Neural cell (in vitro differentiated cells): Measurements from ENCODE around the gene POGZ. TPM values are rescaled to one million over a fixed set of nuclear protein-coding genes. Genes with fewer than 3 reads are reported as not detected.

Experiments
- H2AFZ ChIP-seq: fragments of 200-600, 300-800 bp; sonication (generic), shearing (Covaris generic); 2 replicates; pipeline ENCODE4 v1.6.0; 2014; ENCODE audit warnings: low read depth, mild to moderate bottlenecking, antibody characterized with exemption, low read length, moderate library complexity
- H3F3A ChIP-seq: fragments of 200-600 bp; shearing (Covaris generic); 2 replicates; pipeline ENCODE4 v1.6.1; 2016; ENCODE audit warnings: mild to moderate bottlenecking, moderate library complexity, mixed read lengths, antibody characterized with exemption, low read length; ENCODE audit not compliant: insufficient read depth, poor library complexity, severe bottlenecking
- H3K27ac ChIP-seq: fragments of 200-600, 300-800 bp; sonication (generic), shearing (Covaris generic); 2 replicates; pipeline ENCODE4 v1.5.1; 2014; ENCODE audit warnings: mild to moderate bottlenecking, low read length, moderate library complexity
- H3K27me3 ChIP-seq: fragments of 300-800, 200-600 bp; sonication (generic), shearing (Covaris generic); 2 replicates; pipeline ENCODE4 v1.6.0; 2014; ENCODE audit warnings: mild to moderate bottlenecking, low read depth, low read length, moderate library complexity; ENCODE audit not compliant: insufficient read depth
- H3K36me3 ChIP-seq: fragments of 300-800, 200-600 bp; sonication (generic), shearing (Covaris generic); 2 replicates; pipeline ENCODE4 v1.5.1; 2014; ENCODE audit warnings: mild to moderate bottlenecking, antibody characterized with exemption, low read length, moderate library complexity; ENCODE audit not compliant: insufficient read depth
- H3K4me2 ChIP-seq: fragments of 300-800, 200-600 bp; sonication (generic), shearing (Covaris generic); 2 replicates; pipeline ENCODE4 v1.6.0; 2014; ENCODE audit warnings: mild to moderate bottlenecking, low read length
- H3K4me3 ChIP-seq: fragments of 300-800, 200-600 bp; sonication (generic), shearing (Covaris generic); 2 replicates; pipeline ENCODE4 v1.5.1; 2014; ENCODE audit warnings: mild to moderate bottlenecking, low read length, moderate library complexity
- H3K79me2 ChIP-seq: fragments of 200-600 bp; shearing (Covaris generic); replicated peaks from 2 replicates; pipeline ENCODE4 v1.6.0; 2014; ENCODE audit warnings: mild to moderate bottlenecking, low read length, moderate library complexity; ENCODE audit not compliant: insufficient read depth
- H3K9ac ChIP-seq: fragments of 300-800, 200-600 bp; sonication (generic), shearing (Covaris generic); 2 replicates; pipeline ENCODE4 v1.6.1; 2016; ENCODE audit warnings: mild to moderate bottlenecking, low read length, mixed read lengths
- H3K9me2 ChIP-seq: fragments of 200-600 bp; shearing (Covaris generic); 2 replicates; pipeline ENCODE4 v1.6.1; 2016; ENCODE audit warnings: mild to moderate bottlenecking, low read length, mixed read lengths; ENCODE audit not compliant: insufficient read depth
- H3K9me3 ChIP-seq: fragments of 200-600, 300-800 bp; sonication (generic), shearing (Covaris generic); 2 replicates; pipeline ENCODE4 v1.6.1; 2016; ENCODE audit warnings: mild to moderate bottlenecking, mixed run types, low read length, moderate library complexity, mixed read lengths
- H4K20me1 ChIP-seq: fragments of 200-600 bp; shearing (Covaris generic); 2 replicates; pipeline ENCODE4 v1.6.1; 2016; ENCODE audit warnings: mild to moderate bottlenecking, mixed run types; ENCODE audit not compliant: insufficient read depth
- CTCF ChIP-seq: fragments of 450-650 bp; IDR thresholded peaks from 2 replicates; pipeline ENCODE4 v1.5.1; 2014; ENCODE audit warnings: antibody characterized with exemption, mild to moderate bottlenecking, moderate library complexity; ENCODE audit not compliant: poor library complexity, severe bottlenecking
- EP300 ChIP-seq: fragments of 450-650 bp; conservative IDR thresholded peaks from 2 replicates; pipeline ENCODE4 v1.6.1; 2014; ENCODE audit warnings: antibody characterized with exemption, mild to moderate bottlenecking, moderate library complexity; ENCODE audit not compliant: poor library complexity, severe bottlenecking
- MXI1 ChIP-seq: fragments of 450-650 bp; conservative IDR thresholded peaks from 2 replicates; pipeline ENCODE4 v1.6.1; 2014; ENCODE audit warnings: antibody characterized with exemption, mild to moderate bottlenecking; ENCODE audit not compliant: poor library complexity, severe bottlenecking
- POLR2AphosphoS5 ChIP-seq: IDR thresholded peaks from 2 replicates; pipeline ENCODE4 v1.6.1; 2012
- RAD21 ChIP-seq: fragments of 450-650 bp; conservative IDR thresholded peaks from 2 replicates; pipeline ENCODE4 v1.6.1; 2014; ENCODE audit warnings: antibody characterized with exemption, mild to moderate bottlenecking, moderate library complexity
- REST ChIP-seq: IDR thresholded peaks from 2 replicates; pipeline ENCODE4 v1.6.1; 2012; ENCODE audit warnings: borderline replicate concordance
- SMC3 ChIP-seq: fragments of 450-650 bp; conservative IDR thresholded peaks from 2 replicates; pipeline ENCODE4 v1.6.1; 2014; ENCODE audit warnings: antibody characterized with exemption, mild to moderate bottlenecking, moderate library complexity; ENCODE audit not compliant: poor library complexity
- TAF1 ChIP-seq: IDR thresholded peaks from 2 replicates; pipeline ENCODE4 v1.6.1; 2012; ENCODE audit warnings: low read depth
- polyA plus RNA-seq: library from polyadenylated mRNA; depleted of rRNA; stranded (reverse); fragments of >200 nt; gene quantifications from 2 replicates; pipeline ENCODE4 v1.2.3, GENCODE V29; 2014

Gene POGZ
- polyA plus RNA-seq, 1 donor from 2014 or later, result 50.2 TPM

DNA sequence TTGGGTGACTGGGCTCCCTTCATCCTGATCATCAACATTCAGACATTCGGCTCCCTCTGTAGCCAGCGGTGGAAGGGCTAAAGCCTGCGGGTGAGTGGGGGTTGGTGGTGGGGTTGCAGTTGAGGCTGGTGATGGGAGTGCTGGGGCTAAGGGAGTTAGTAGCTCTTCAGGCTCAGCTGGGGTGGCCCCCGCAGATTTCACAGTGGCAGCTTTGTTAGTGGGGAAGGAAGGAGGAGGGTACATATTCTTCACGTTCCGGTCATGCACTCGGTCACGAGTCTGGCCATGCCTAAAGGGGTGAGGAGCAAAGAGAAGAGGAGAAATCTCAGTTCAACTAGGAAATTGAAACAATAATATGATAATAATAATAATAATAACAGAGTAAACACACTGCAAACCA lies 53.1 kb downstream of the POGZ start:
- H3K36me3 ChIP-seq, result peaks cover 4% of the 10 kb centered on the region
- no peak overlapping the region for H3K4me3 ChIP-seq
- no peak overlapping the region for H3K27ac ChIP-seq

GRCh38 chr1:151405187-151405951 lies 53.9 kb downstream of the POGZ start:
- Histone ChIP-seq H3K27me3 (no peaks in the 10 kb centered on the region), H3K36me3 (peaks cover 4% of the 10 kb centered on the region), H3K9me2 (no peaks in the 10 kb centered on the region), H2AFZ (no peak overlapping the region), H3K27ac (no peak overlapping the region), H3F3A (peaks cover 10% of the 10 kb centered on the region), H3K4me2 (no peak overlapping the region), H3K79me2 (peaks cover 7% of the 10 kb centered on the region), H3K9me3 (no peaks in the 10 kb centered on the region), H3K4me3 (no peak overlapping the region), H3K9ac (no peak overlapping the region), H4K20me1 (no peaks in the 10 kb centered on the region)
- TF ChIP-seq SMC3, result no peak
- TF ChIP-seq TAF1, result no peak
- no peak for TF ChIP-seq RAD21
- no peak for TF ChIP-seq CTCF
- no peak for TF ChIP-seq MXI1
- peak; percentile 5 for TF ChIP-seq POLR2AphosphoS5

More for the DNA sequence above, 53.1 kb downstream of the POGZ start:
- no peaks in the 10 kb centered on the region for H3K9me3 ChIP-seq
- H3F3A ChIP-seq, result peaks cover 10% of the 10 kb centered on the region
- H3K9me2 ChIP-seq, result no peaks in the 10 kb centered on the region
- H3K4me2 ChIP-seq, result no peak overlapping the region
- no peak overlapping the region for H2AFZ ChIP-seq
- H3K79me2 ChIP-seq, result peaks cover 3% of the 10 kb centered on the region
- H4K20me1 ChIP-seq, result no peaks in the 10 kb centered on the region
- TF ChIP-seq REST (no peak), EP300 (no peak)
- no peaks in the 10 kb centered on the region for H3K27me3 ChIP-seq
- no peak overlapping the region for H3K9ac ChIP-seq

GRCh38 chr1:151403612-151404011 lies 55.7 kb downstream of the POGZ start:
- Histone ChIP-seq H3F3A (peaks cover 10% of the 10 kb centered on the region), H2AFZ (no peak overlapping the region), H3K27me3 (no peaks in the 10 kb centered on the region), H3K79me2 (peaks cover 17% of the 10 kb centered on the region), H4K20me1 (no peaks in the 10 kb centered on the region), H3K27ac (no peak overlapping the region), H3K4me2 (no peak overlapping the region), H3K36me3 (no peaks in the 10 kb centered on the region), H3K4me3 (no peak overlapping the region), H3K9me3 (no peaks in the 10 kb centered on the region), H3K9me2 (no peaks in the 10 kb centered on the region), H3K9ac (no peak overlapping the region)
- no peak for TF ChIP-seq POLR2AphosphoS5
- no peak for TF ChIP-seq CTCF
- TF ChIP-seq SMC3, result no peak
